Prostate gland (tissue), 2 donors: ENCODE data around the gene RFTN1.

Source experiments
- POLR2A ChIP-seq: fragments of 450-650 bp; IDR thresholded peaks from one replicate; pipeline ENCODE4 v1.6.1; 2016; ENCODE audit warnings: antibody characterized with exemption, mild to moderate bottlenecking
- POLR2AphosphoS5 ChIP-seq: sonication (generic); formaldehyde crosslinking; IDR thresholded peaks from one replicate; pipeline ENCODE4 v1.6.1; 2017; ENCODE audit warnings: antibody characterized with exemption
- TF ChIP-seq, protein P1 (sequence below), 4 experiments: fragments of 200-600 bp in 2 of 4; fragments of 450-650 bp in 2 of 4; sonication (generic) in 2 of 4; IDR thresholded peaks; 1 replicate in 3 of 4; 2 replicates in 1 of 4; pipeline ENCODE4 v1.5.1; 2016 to 2019; ENCODE audit warnings: antibody characterized with exemption in 4 of 4, mild to moderate bottlenecking in 2 of 4, moderate library complexity in 2 of 4

DNA sequence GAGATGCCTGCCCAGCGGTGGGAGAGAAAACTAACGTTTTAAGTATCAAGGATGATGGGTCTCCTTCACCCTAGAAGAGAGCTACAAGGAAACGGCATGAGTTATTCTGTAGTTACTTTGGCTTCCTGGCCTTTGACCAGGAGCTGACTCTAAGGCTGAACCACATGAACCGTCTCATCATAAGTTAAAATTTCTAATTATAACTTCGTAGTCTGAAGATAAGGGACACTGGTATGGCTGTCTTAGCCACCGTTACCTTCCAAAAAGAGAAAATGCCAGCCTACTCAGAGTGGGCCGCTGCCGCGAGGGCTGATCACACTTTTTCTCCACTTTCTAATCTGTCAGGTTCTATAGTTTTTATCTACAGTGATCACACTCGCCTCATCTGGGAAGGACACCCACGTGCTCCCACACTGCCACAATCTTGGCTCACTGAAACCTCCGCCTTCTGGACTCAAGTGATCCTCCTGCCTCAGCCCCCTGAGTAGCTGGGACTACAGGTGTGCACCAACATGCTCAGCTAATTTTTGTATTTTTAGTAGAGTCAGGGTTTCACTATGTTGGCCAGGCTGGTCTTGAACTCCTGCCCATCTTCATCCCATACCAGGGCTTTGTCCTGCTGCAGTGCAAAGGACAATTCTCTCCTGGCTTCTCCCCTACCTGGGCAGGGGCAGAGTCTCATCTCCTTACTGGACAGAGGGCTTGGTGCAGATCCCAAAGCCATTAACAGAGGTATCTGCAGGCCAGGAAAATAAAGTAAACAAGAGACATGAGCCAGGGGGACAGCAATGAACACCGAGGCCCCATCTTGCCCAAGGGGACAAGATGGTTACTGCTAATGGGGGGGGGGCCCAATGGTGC, 73.4 kb downstream of the RFTN1 start:
- TF ChIP-seq POLR2A (no peak), POLR2AphosphoS5 (no peak)
- TF ChIP-seq, protein P1, sequence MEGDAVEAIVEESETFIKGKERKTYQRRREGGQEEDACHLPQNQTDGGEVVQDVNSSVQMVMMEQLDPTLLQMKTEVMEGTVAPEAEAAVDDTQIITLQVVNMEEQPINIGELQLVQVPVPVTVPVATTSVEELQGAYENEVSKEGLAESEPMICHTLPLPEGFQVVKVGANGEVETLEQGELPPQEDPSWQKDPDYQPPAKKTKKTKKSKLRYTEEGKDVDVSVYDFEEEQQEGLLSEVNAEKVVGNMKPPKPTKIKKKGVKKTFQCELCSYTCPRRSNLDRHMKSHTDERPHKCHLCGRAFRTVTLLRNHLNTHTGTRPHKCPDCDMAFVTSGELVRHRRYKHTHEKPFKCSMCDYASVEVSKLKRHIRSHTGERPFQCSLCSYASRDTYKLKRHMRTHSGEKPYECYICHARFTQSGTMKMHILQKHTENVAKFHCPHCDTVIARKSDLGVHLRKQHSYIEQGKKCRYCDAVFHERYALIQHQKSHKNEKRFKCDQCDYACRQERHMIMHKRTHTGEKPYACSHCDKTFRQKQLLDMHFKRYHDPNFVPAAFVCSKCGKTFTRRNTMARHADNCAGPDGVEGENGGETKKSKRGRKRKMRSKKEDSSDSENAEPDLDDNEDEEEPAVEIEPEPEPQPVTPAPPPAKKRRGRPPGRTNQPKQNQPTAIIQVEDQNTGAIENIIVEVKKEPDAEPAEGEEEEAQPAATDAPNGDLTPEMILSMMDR (IDR thresholded peaks at IDR 0.05): no peak
